Measurements from ENCODE around the gene OGDH.

- TF ChIP-seq CTCF (IDR thresholded peaks at IDR 0.05) (no peak), POLR2A (IDR thresholded peaks at IDR 0.05) (no peak)
Observed at GRCh38 chr7:44727158-44727936, 120.9 kb downstream of the OGDH start.
